MG63 (cell line): ENCODE data around the gene SYT17. TPM values are rescaled to one million over a fixed set of nuclear protein-coding genes. Genes with fewer than 3 reads are reported as not detected.

Experiments used
- total RNA-seq: library from RNA; depleted of rRNA; stranded (reverse); fragments of >200 nt; shearing (Covaris generic); gene quantifications from 2 replicates; pipeline ENCODE4 v1.2.3, GENCODE V29; 2014; ENCODE audit warnings: low replicate concordance; rRNA removed

The SYT17 gene
- total RNA-seq, 1 experiment from 2014 or later = not detected

Other genes with a start within 250 kb of the SYT17 start
- gene SMG1, start 241.8 kb upstream of the SYT17 start, total RNA-seq = 15.3 and 22.3 TPM in 2 replicates
- 6.2 and 6.9 TPM in 2 replicates for gene TMC7, start 184.3 kb upstream of the SYT17 start, total RNA-seq
- gene COQ7, start 100.6 kb upstream of the SYT17 start, total RNA-seq = 21.8 and 28.3 TPM in 2 replicates
- gene ITPRIPL2, start 54.3 kb upstream of the SYT17 start, total RNA-seq = 18.0 and 19.0 TPM in 2 replicates
- gene CLEC19A, start 117.5 kb downstream of the SYT17 start, total RNA-seq = not detected in 2 replicates
- not detected in 2 replicates for gene TMC5, start 249.6 kb downstream of the SYT17 start, total RNA-seq